Lower leg skin (tissue), 3 donors: ENCODE data around the gene BBS9.

ENCODE experiments used
- POLR2A ChIP-seq, 2 donors: fragments of 450-650 bp; IDR thresholded peaks; one replicate each; pipeline ENCODE4 v1.6.1; 2016 to 2017; ENCODE audit warnings: antibody characterized with exemption in 2 of 2, mild to moderate bottlenecking in 1 of 2, moderate library complexity in 1 of 2
- TF ChIP-seq, protein P1 (sequence below), 3 donors: fragments of 450-650 bp; IDR thresholded peaks; one replicate each; pipeline ENCODE4 v1.5.1; 2016; ENCODE audit warnings: antibody characterized with exemption in 3 of 3, mild to moderate bottlenecking in 3 of 3, moderate library complexity in 2 of 3

DNA sequence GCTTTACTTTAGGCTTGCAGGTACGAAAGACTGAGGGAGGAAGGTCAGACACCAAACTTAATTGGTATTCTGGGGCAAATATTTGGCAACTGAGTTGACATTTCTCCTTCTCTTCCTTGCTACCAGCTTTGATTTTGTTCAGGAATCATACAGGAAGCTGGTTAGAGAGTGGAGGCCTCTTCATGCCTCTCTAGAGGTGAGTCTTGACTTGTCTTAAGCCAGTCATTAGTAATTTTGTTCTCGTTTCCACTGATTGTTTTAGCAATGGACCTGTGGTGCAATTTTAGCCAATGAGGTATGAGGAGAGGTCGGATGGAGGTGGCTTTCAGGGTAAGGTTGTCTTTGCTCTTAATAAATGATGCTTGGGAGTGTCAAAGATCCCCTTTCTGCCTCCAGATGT lies 17.8 kb upstream of the BBS9 start:
- TF ChIP-seq, protein P1, sequence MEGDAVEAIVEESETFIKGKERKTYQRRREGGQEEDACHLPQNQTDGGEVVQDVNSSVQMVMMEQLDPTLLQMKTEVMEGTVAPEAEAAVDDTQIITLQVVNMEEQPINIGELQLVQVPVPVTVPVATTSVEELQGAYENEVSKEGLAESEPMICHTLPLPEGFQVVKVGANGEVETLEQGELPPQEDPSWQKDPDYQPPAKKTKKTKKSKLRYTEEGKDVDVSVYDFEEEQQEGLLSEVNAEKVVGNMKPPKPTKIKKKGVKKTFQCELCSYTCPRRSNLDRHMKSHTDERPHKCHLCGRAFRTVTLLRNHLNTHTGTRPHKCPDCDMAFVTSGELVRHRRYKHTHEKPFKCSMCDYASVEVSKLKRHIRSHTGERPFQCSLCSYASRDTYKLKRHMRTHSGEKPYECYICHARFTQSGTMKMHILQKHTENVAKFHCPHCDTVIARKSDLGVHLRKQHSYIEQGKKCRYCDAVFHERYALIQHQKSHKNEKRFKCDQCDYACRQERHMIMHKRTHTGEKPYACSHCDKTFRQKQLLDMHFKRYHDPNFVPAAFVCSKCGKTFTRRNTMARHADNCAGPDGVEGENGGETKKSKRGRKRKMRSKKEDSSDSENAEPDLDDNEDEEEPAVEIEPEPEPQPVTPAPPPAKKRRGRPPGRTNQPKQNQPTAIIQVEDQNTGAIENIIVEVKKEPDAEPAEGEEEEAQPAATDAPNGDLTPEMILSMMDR (IDR thresholded peaks at IDR 0.05): no peak
- TF ChIP-seq POLR2A (IDR thresholded peaks at IDR 0.05): no peak
